ENCODE measurements around the gene PHLDA3.

- TF ChIP-seq, protein P1, sequence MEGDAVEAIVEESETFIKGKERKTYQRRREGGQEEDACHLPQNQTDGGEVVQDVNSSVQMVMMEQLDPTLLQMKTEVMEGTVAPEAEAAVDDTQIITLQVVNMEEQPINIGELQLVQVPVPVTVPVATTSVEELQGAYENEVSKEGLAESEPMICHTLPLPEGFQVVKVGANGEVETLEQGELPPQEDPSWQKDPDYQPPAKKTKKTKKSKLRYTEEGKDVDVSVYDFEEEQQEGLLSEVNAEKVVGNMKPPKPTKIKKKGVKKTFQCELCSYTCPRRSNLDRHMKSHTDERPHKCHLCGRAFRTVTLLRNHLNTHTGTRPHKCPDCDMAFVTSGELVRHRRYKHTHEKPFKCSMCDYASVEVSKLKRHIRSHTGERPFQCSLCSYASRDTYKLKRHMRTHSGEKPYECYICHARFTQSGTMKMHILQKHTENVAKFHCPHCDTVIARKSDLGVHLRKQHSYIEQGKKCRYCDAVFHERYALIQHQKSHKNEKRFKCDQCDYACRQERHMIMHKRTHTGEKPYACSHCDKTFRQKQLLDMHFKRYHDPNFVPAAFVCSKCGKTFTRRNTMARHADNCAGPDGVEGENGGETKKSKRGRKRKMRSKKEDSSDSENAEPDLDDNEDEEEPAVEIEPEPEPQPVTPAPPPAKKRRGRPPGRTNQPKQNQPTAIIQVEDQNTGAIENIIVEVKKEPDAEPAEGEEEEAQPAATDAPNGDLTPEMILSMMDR (IDR thresholded peaks at IDR 0.05; ENCODE audit: poor library complexity, severe bottlenecking): no peak
- TF ChIP-seq EZH2 (IDR thresholded peaks at IDR 0.05; ENCODE audit: borderline replicate concordance, insufficient read depth, low read length, poor library complexity, severe bottlenecking) (no peak), POLR2AphosphoS5 (IDR thresholded peaks at IDR 0.05) (no peak), RAD21 (conservative IDR thresholded peaks at IDR 0.05) (no peak), MXI1 (conservative IDR thresholded peaks at IDR 0.05; ENCODE audit: poor library complexity, severe bottlenecking) (no peak), SMC3 (conservative IDR thresholded peaks at IDR 0.05; ENCODE audit: poor library complexity) (no peak), TAF1 (IDR thresholded peaks at IDR 0.05; ENCODE audit: low read depth) (no peak), REST (IDR thresholded peaks at IDR 0.05; ENCODE audit: borderline replicate concordance) (no peak)
Observed at GRCh38 chr1:201485184-201485774, 16.3 kb upstream of the PHLDA3 start.
